Loucy (cell line): ENCODE results near the gene DENND4C.

Source experiments
- H2AFZ ChIP-seq: fragments of 200-600 bp; sonication (generic); 2 replicates; pipeline ENCODE4 v1.6.0; 2016; ENCODE audit warnings: antibody characterized with exemption, mild to moderate bottlenecking, low read length, moderate library complexity
- H3F3A ChIP-seq: fragments of 200-600 bp; 2 replicates; pipeline ENCODE4 v1.6.0; 2016; ENCODE audit warnings: antibody characterized with exemption, low read depth, mild to moderate bottlenecking
- H3K27me3 ChIP-seq: fragments of 200-600 bp; sonication (generic); 2 replicates; pipeline ENCODE4 v1.6.1; 2014; ENCODE audit warnings: low read length, mild to moderate bottlenecking; ENCODE audit not compliant: insufficient read depth, poor library complexity, severe bottlenecking
- H3K36me3 ChIP-seq: fragments of 200-600 bp; sonication (generic); 2 replicates; pipeline ENCODE4 v1.6.1; 2016; ENCODE audit warnings: low read length; ENCODE audit not compliant: insufficient read depth
- H3K4me1 ChIP-seq: fragments of 200-600 bp; sonication (generic); 2 replicates; pipeline ENCODE4 v1.5.1; 2014; ENCODE audit warnings: low read length, mild to moderate bottlenecking; ENCODE audit not compliant: insufficient read depth, poor library complexity, severe bottlenecking
- H3K4me2 ChIP-seq: fragments of 200-600 bp; sonication (generic); 2 replicates; pipeline ENCODE4 v1.6.0; 2014; ENCODE audit warnings: antibody characterized with exemption, low read length, low read depth, mild to moderate bottlenecking; ENCODE audit not compliant: poor library complexity, severe bottlenecking
- H3K4me3 ChIP-seq: fragments of 200-600 bp; sonication (generic); 2 replicates; pipeline ENCODE4 v1.5.1; 2014; ENCODE audit warnings: low read length, mild to moderate bottlenecking, mixed read lengths; ENCODE audit not compliant: poor library complexity, severe bottlenecking
- H3K79me2 ChIP-seq: fragments of 200-600 bp; sonication (generic); 2 replicates; pipeline ENCODE4 v1.6.1; 2014; ENCODE audit warnings: low read length; ENCODE audit not compliant: insufficient read depth
- H3K9ac ChIP-seq: fragments of 200-600 bp; sonication (generic); 2 replicates; pipeline ENCODE4 v1.6.0; 2014; ENCODE audit warnings: mild to moderate bottlenecking, low read depth, low read length, moderate library complexity; ENCODE audit not compliant: poor library complexity, severe bottlenecking
- H3K9me2 ChIP-seq: fragments of 200-600 bp; sonication (generic); replicated peaks from 2 replicates; pipeline ENCODE4 v1.6.1; 2016; ENCODE audit warnings: low read depth, low read length, mixed read lengths
- H3K9me3 ChIP-seq: fragments of 200-600 bp; sonication (generic); 2 replicates; pipeline ENCODE4 v1.6.1; 2014; ENCODE audit warnings: mild to moderate bottlenecking, antibody characterized with exemption, low read length, low read depth; ENCODE audit not compliant: insufficient read depth
- H4K20me1 ChIP-seq: fragments of 200-600 bp; sonication (generic); 2 replicates; pipeline ENCODE4 v1.6.0; 2014; ENCODE audit warnings: antibody characterized with exemption, low read length, mild to moderate bottlenecking; ENCODE audit not compliant: insufficient read depth, poor library complexity, severe bottlenecking
- CTCF ChIP-seq: fragments of 200-600 bp; sonication (generic); conservative IDR thresholded peaks from 2 replicates; pipeline ENCODE4 v1.5.1; 2014; ENCODE audit warnings: mild to moderate bottlenecking, antibody characterized with exemption, low read length
- EZH2phosphoT487 ChIP-seq: fragments of 200-600 bp; IDR thresholded peaks from 2 replicates; pipeline ENCODE4 v1.6.1; 2018; ENCODE audit warnings: antibody characterized with exemption, mild to moderate bottlenecking, moderate library complexity, borderline replicate concordance

DENND4C gene

GRCh38 chr9:19375538-19375937 is 145.0 kb downstream of the DENND4C start:
- H3K9me2 ChIP-seq: no peaks in the 10 kb centered on the region
- H3F3A ChIP-seq: peaks cover 30% of the 10 kb centered on the region
- no peak overlapping the region for H3K4me3 ChIP-seq
- TF ChIP-seq EZH2phosphoT487 (no peak), CTCF (no peak)
- H3K27me3 ChIP-seq: peaks cover 8% of the 10 kb centered on the region
- H2AFZ ChIP-seq: no peak overlapping the region
- peak overlapping the region; percentile 97 for H3K4me2 ChIP-seq
- no peak overlapping the region for H3K9ac ChIP-seq
- H3K36me3 ChIP-seq: peaks cover 77% of the 10 kb centered on the region
- H3K79me2 ChIP-seq: peaks cover 47% of the 10 kb centered on the region
- peaks cover 50% of the 10 kb centered on the region for H4K20me1 ChIP-seq
- H3K9me3 ChIP-seq: no peaks in the 10 kb centered on the region
- peaks cover 35% of the 10 kb centered on the region for H3K4me1 ChIP-seq

GRCh38 chr9:19376931-19377330 is 146.4 kb downstream of the DENND4C start:
- peaks cover 50% of the 10 kb centered on the region for H4K20me1 ChIP-seq
- H3K9me3 ChIP-seq: no peaks in the 10 kb centered on the region
- H3K9me2 ChIP-seq: no peaks in the 10 kb centered on the region
- peak overlapping the region; percentile 97 for H3K9ac ChIP-seq
- TF ChIP-seq CTCF: no peak
- no peak for TF ChIP-seq EZH2phosphoT487
- peaks cover 19% of the 10 kb centered on the region for H3F3A ChIP-seq
- H3K4me1 ChIP-seq: peaks cover 44% of the 10 kb centered on the region
- H3K36me3 ChIP-seq: peaks cover 72% of the 10 kb centered on the region
- peak overlapping the region; percentile 97 for H3K4me2 ChIP-seq
- peak overlapping the region; percentile 99 for H3K4me3 ChIP-seq
- H3K27me3 ChIP-seq: peaks cover 8% of the 10 kb centered on the region
- peaks cover 47% of the 10 kb centered on the region for H3K79me2 ChIP-seq
- H2AFZ ChIP-seq: no peak overlapping the region

- H3K9me3 ChIP-seq: no peaks in the 10 kb centered on the region
- H3K9ac ChIP-seq: peak overlapping the region; percentile 97
- peaks cover 50% of the 10 kb centered on the region for H4K20me1 ChIP-seq
- H3K9me2 ChIP-seq: no peaks in the 10 kb centered on the region
- peak overlapping the region; percentile 99 for H3K4me3 ChIP-seq
- H3F3A ChIP-seq: peaks cover 13% of the 10 kb centered on the region
- H3K4me2 ChIP-seq: peak overlapping the region; percentile 97
- no peak for TF ChIP-seq EZH2phosphoT487
- TF ChIP-seq CTCF: no peak
- peaks cover 8% of the 10 kb centered on the region for H3K27me3 ChIP-seq
- peaks cover 47% of the 10 kb centered on the region for H3K79me2 ChIP-seq
- peaks cover 44% of the 10 kb centered on the region for H3K4me1 ChIP-seq
- H3K36me3 ChIP-seq: peaks cover 63% of the 10 kb centered on the region
- H2AFZ ChIP-seq: no peak overlapping the region
Observed at GRCh38 chr9:19378164-19378563, 147.7 kb downstream of the DENND4C start.
